HEK293 (cell line): ENCODE measurements around the gene STOX2.

ENCODE experiments used
- CTCF ChIP-seq: fragments of 450-650 bp; formaldehyde crosslinking; IDR thresholded peaks from 2 replicates; pipeline ENCODE4 v1.5.1; 2016; ENCODE audit warnings: missing biosample characterization, missing genetic modification characterization
- KLF1 ChIP-seq: fragments of 450-650 bp; formaldehyde crosslinking; IDR thresholded peaks from 2 replicates; pipeline ENCODE4 v1.5.1; 2016; ENCODE audit warnings: missing biosample characterization, missing genetic modification characterization
- MYNN ChIP-seq: fragments of 450-650 bp; formaldehyde crosslinking; IDR thresholded peaks from 2 replicates; pipeline ENCODE4 v1.5.1; 2016; ENCODE audit warnings: missing biosample characterization, missing genetic modification characterization, borderline replicate concordance
- PATZ1 ChIP-seq: fragments of 450-650 bp; formaldehyde crosslinking; IDR thresholded peaks from 2 replicates; pipeline ENCODE4 v1.5.1; 2016; ENCODE audit warnings: missing biosample characterization, missing genetic modification characterization
- PRDM2 ChIP-seq: fragments of 450-650 bp; formaldehyde crosslinking; IDR thresholded peaks from 2 replicates; pipeline ENCODE4 v1.5.1; 2016; ENCODE audit warnings: missing biosample characterization, missing genetic modification characterization, borderline replicate concordance
- YY1 ChIP-seq: fragments of 450-650 bp; formaldehyde crosslinking; IDR thresholded peaks from 2 replicates; pipeline ENCODE4 v1.5.1; 2018; ENCODE audit warnings: missing biosample characterization, missing genetic modification characterization
- ZBTB21 ChIP-seq: fragments of 450-650 bp; formaldehyde crosslinking; IDR thresholded peaks from 2 replicates; pipeline ENCODE4 v1.5.1; 2017; ENCODE audit warnings: missing biosample characterization, missing genetic modification characterization
- ZNF660 ChIP-seq: fragments of 450-650 bp; IDR thresholded peaks from 2 replicates; pipeline ENCODE4 v1.5.1; 2018; ENCODE audit warnings: missing biosample characterization, mild to moderate bottlenecking, missing genetic modification characterization

GRCh38 chr4:183867247-183867646 lies 37.9 kb upstream of the STOX2 start:
- no peak for TF ChIP-seq KLF1 (tag by site-specific recombination)
- no peak for TF ChIP-seq ZBTB21
- no peak for TF ChIP-seq CTCF
- no peak for TF ChIP-seq PRDM2
- TF ChIP-seq PATZ1 (tag by site-specific recombination) = no peak
- no peak for TF ChIP-seq YY1 (tag by site-specific recombination)
- TF ChIP-seq MYNN (tag by site-specific recombination) = no peak
- no peak for TF ChIP-seq ZNF660 (tag by site-specific recombination)
